OCI-LY3 (cell line): ENCODE measurements around the gene WLS.

Source experiments
- H2AFZ ChIP-seq: fragments of 200-600, 300-600 bp; shearing (Covaris generic); 2 replicates; pipeline ENCODE4 v1.6.0; 2014; ENCODE audit warnings: antibody characterized with exemption, low read depth, low read length
- H3K27ac ChIP-seq: fragments of 200-600, 300-600 bp; sonication (generic); 2 replicates; pipeline ENCODE4 v1.5.1; 2014; ENCODE audit warnings: mild to moderate bottlenecking, low read length, moderate library complexity, mixed read lengths
- H3K27me3 ChIP-seq: fragments of 200-600, 300-600 bp; sonication (generic); 2 replicates; pipeline ENCODE4 v1.6.1; 2014; ENCODE audit warnings: low read depth, low read length, mixed read lengths
- H3K36me3 ChIP-seq: fragments of 200-600, 300-600 bp; sonication (generic); replicated peaks from 2 replicates; pipeline ENCODE3; 2014; ENCODE audit warnings: low read depth, low read length, mixed read lengths
- H3K4me1 ChIP-seq: fragments of 300-600, 200-600 bp; sonication (generic); 2 replicates; pipeline ENCODE4 v1.6.1; 2014; ENCODE audit warnings: low read length, mixed read lengths
- H3K4me2 ChIP-seq: fragments of 200-600, 300-600 bp; sonication (generic); 2 replicates; pipeline ENCODE4 v1.6.1; 2014; ENCODE audit warnings: low read length, mixed read lengths
- H3K4me3 ChIP-seq: fragments of 300-600, 200-600 bp; sonication (generic); 2 replicates; pipeline ENCODE4 v1.5.1; 2014; ENCODE audit warnings: antibody characterized with exemption, mild to moderate bottlenecking, low read length, moderate library complexity
- H3K79me2 ChIP-seq: fragments of 300-600, 200-600 bp; shearing (Covaris generic); 2 replicates; pipeline ENCODE4 v1.6.1; 2014; ENCODE audit warnings: mild to moderate bottlenecking, low read length, mixed read lengths
- H3K9ac ChIP-seq: fragments of 300-600, 200-600 bp; shearing (Covaris generic); 2 replicates; pipeline ENCODE4 v1.6.0; 2014; ENCODE audit warnings: mild to moderate bottlenecking, low read length, moderate library complexity
- H3K9me3 ChIP-seq: fragments of 200-600, 300-600 bp; shearing (Covaris generic); 2 replicates; pipeline ENCODE4 v1.6.1; 2014; ENCODE audit warnings: low read length, mixed read lengths; ENCODE audit not compliant: insufficient read depth
- H4K20me1 ChIP-seq: fragments of 200-600, 300-600 bp; sonication (generic); 2 replicates; pipeline ENCODE4 v1.6.1; 2016; ENCODE audit warnings: low read length, mixed read lengths; ENCODE audit not compliant: insufficient read depth
- CTCF ChIP-seq: fragments of 200-600, 300-600 bp; sonication (generic); IDR thresholded peaks from 2 replicates; pipeline ENCODE4 v1.5.1; 2014; ENCODE audit warnings: antibody characterized with exemption, low read length, low read depth
- EZH2phosphoT487 ChIP-seq: fragments of 200-600 bp; shearing (Covaris generic); IDR thresholded peaks from 2 replicates; pipeline ENCODE4 v1.6.1; 2018; ENCODE audit warnings: antibody characterized with exemption, mixed run types, low read depth

The WLS gene

DNA sequence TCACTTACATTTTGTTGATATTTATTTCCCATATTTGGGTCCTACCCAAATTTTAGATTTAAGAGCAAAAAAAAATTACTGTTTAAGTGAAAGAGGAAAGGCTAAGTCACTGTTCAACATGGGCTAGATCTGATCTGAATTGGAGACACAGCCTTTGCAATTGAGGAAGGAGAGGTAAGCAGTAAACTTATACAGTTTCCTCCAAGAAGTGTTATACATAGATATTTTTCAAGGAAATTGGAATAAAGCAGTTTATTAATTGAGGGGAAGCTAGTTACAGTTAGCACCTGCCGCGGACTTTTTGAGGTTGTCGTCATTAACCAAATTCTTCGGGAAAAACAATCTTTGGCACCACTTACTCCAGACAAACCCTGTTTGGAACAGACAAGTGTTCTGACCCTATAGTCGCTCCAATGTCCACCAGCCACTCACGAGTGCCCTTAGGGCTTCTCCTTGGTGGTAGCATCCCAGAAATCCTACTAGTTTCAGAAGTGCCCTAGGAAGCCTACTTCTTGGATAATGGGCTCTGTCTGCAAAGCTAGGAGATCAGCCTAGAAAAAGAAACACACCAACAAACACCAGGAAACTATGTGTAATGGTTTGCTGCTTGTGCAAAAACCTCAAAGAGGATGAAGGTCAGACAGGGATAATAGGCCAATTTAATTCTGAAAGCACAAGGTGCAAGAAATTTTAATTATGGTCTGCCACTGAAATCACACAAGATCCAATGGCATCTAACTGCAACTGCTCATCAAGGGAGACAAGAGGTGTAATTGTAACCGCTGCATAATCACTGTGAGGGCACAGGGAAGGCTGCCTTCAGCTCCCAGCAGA, 2.5 kb downstream of the WLS start:
- H4K20me1 ChIP-seq = no peaks in the 10 kb centered on the region
- H3K79me2 ChIP-seq = no peaks in the 10 kb centered on the region
- H3K4me1 ChIP-seq = no peaks in the 10 kb centered on the region
- no peak overlapping the region for H3K4me3 ChIP-seq
- H3K9ac ChIP-seq = no peak overlapping the region
- H2AFZ ChIP-seq = no peak overlapping the region
- no peak overlapping the region for H3K4me2 ChIP-seq
- TF ChIP-seq EZH2phosphoT487 (no peak), CTCF (no peak)
- no peaks in the 10 kb centered on the region for H3K9me3 ChIP-seq
- no peaks in the 10 kb centered on the region for H3K36me3 ChIP-seq
- no peaks in the 10 kb centered on the region for H3K27me3 ChIP-seq
- no peak overlapping the region for H3K27ac ChIP-seq

DNA sequence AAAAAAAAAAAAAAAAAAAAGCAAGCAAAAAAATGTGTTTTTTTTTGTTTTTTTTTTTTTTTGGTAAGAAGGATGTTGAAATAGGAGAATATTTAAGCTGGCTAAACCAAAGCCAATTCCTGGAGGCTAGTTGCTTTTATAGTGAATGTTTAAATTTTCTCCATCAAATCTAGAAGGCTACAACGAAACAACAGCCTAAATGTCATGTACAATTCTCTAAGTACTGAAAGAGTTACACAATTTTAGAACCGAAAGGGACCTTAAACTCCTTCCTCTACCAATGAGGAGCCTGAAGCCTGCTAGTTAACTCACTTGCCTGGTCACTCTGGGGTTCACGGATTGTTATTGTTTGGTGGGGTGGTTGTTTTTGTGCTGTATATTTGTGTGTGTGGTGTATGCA, 3.5 kb downstream of the WLS start:
- Histone ChIP-seq H3K9ac (no peak overlapping the region), H3K27me3 (no peaks in the 10 kb centered on the region), H3K4me1 (no peaks in the 10 kb centered on the region), H3K4me2 (no peak overlapping the region), H3K4me3 (no peak overlapping the region), H4K20me1 (no peaks in the 10 kb centered on the region), H3K9me3 (no peaks in the 10 kb centered on the region), H3K36me3 (no peaks in the 10 kb centered on the region), H3K79me2 (no peaks in the 10 kb centered on the region), H2AFZ (no peak overlapping the region), H3K27ac (no peak overlapping the region)
- TF ChIP-seq CTCF (no peak), EZH2phosphoT487 (no peak)

- Histone ChIP-seq H3K9me3 (no peaks in the 10 kb centered on the region), H3K9ac (no peak overlapping the region), H3K4me3 (no peak overlapping the region), H3K4me1 (no peaks in the 10 kb centered on the region), H3K27me3 (no peaks in the 10 kb centered on the region), H3K36me3 (no peaks in the 10 kb centered on the region), H2AFZ (no peak overlapping the region), H3K4me2 (no peak overlapping the region), H3K27ac (no peak overlapping the region), H4K20me1 (no peaks in the 10 kb centered on the region), H3K79me2 (no peaks in the 10 kb centered on the region)
- TF ChIP-seq CTCF = no peak
Observed at GRCh38 chr1:68227598-68227997, 4.7 kb downstream of the WLS start.

GRCh38 chr1:68225781-68226180, 6.5 kb downstream of the WLS start:
- H3K9me3 ChIP-seq = no peaks in the 10 kb centered on the region
- no peak overlapping the region for H2AFZ ChIP-seq
- H4K20me1 ChIP-seq = no peaks in the 10 kb centered on the region
- H3K4me1 ChIP-seq = no peaks in the 10 kb centered on the region
- no peak overlapping the region for H3K9ac ChIP-seq
- no peak overlapping the region for H3K4me3 ChIP-seq
- no peaks in the 10 kb centered on the region for H3K79me2 ChIP-seq
- TF ChIP-seq CTCF = no peak
- TF ChIP-seq EZH2phosphoT487 = no peak
- H3K36me3 ChIP-seq = no peaks in the 10 kb centered on the region
- no peaks in the 10 kb centered on the region for H3K27me3 ChIP-seq
- H3K4me2 ChIP-seq = no peak overlapping the region
- no peak overlapping the region for H3K27ac ChIP-seq
